DOHH2 (cell line): ENCODE measurements around the gene LGR5.

ENCODE experiments used
- H3F3A ChIP-seq: fragments of 200-600 bp; sonication (generic), shearing (Covaris generic); 2 replicates; pipeline ENCODE4 v1.6.0; 2016; ENCODE audit warnings: antibody characterized with exemption, mild to moderate bottlenecking; ENCODE audit not compliant: control insufficient read depth, insufficient read depth
- H3K27ac ChIP-seq: fragments of 200-600 bp; sonication (generic); 2 replicates; pipeline ENCODE4 v1.5.1; 2014; ENCODE audit warnings: low read depth, mild to moderate bottlenecking, low read length, moderate library complexity
- H3K27me3 ChIP-seq: fragments of 200-600 bp; sonication (generic); 2 replicates; pipeline ENCODE4 v1.6.1; 2014; ENCODE audit warnings: mild to moderate bottlenecking, low read length, mixed read lengths; ENCODE audit not compliant: control insufficient read depth
- H3K36me3 ChIP-seq: fragments of 200-600 bp; sonication (generic); 2 replicates; pipeline ENCODE4 v1.6.1; 2014; ENCODE audit warnings: mild to moderate bottlenecking, low read length, moderate library complexity, mixed read lengths; ENCODE audit not compliant: control insufficient read depth
- H3K4me1 ChIP-seq: fragments of 200-600 bp; sonication (generic); 2 replicates; pipeline ENCODE4 v1.6.1; 2014; ENCODE audit warnings: mild to moderate bottlenecking, low read length, mixed read lengths; ENCODE audit not compliant: control insufficient read depth
- H3K4me2 ChIP-seq: fragments of 200-600 bp; sonication (generic); 2 replicates; pipeline ENCODE4 v1.6.0; 2014; ENCODE audit warnings: mild to moderate bottlenecking, low read length, moderate library complexity
- H3K4me3 ChIP-seq: fragments of 200-600 bp; sonication (generic); 2 replicates; pipeline ENCODE4 v1.5.1; 2014; ENCODE audit warnings: mild to moderate bottlenecking, low read length, mixed read lengths
- H3K79me2 ChIP-seq: fragments of 200-600 bp; sonication (generic); 2 replicates; pipeline ENCODE4 v1.6.1; 2014; ENCODE audit warnings: mild to moderate bottlenecking, low read length, mixed read lengths; ENCODE audit not compliant: control insufficient read depth
- H3K9me2 ChIP-seq: fragments of 200-600 bp; sonication (generic); replicated peaks from 2 replicates; pipeline ENCODE4 v1.6.1; 2014; ENCODE audit warnings: mild to moderate bottlenecking, low read length, mixed read lengths; ENCODE audit not compliant: control insufficient read depth
- H3K9me3 ChIP-seq: fragments of 200-600 bp; sonication (generic); 2 replicates; pipeline ENCODE4 v1.6.1; 2014; ENCODE audit warnings: antibody characterized with exemption, low read length, mixed read lengths; ENCODE audit not compliant: control insufficient read depth, insufficient read depth
- H4K20me1 ChIP-seq: fragments of 200-600 bp; sonication (generic); 2 replicates; pipeline ENCODE4 v1.6.0; 2014; ENCODE audit warnings: low read depth, mild to moderate bottlenecking, antibody characterized with exemption, low read length, moderate library complexity; ENCODE audit not compliant: control insufficient read depth, insufficient read depth
- CTCF ChIP-seq: fragments of 200-600 bp; sonication (generic); IDR thresholded peaks from one replicate; pipeline ENCODE4 v1.5.1; 2014; ENCODE audit warnings: antibody characterized with exemption, mild to moderate bottlenecking, low read depth, low read length; ENCODE audit not compliant: poor library complexity, severe bottlenecking
- EZH2phosphoT487 ChIP-seq: fragments of 200-600 bp; sonication (generic); IDR thresholded peaks from 2 replicates; pipeline ENCODE4 v1.6.1; 2017; ENCODE audit warnings: borderline replicate concordance, mild to moderate bottlenecking, antibody characterized with exemption, low read length, moderate library complexity, mixed read lengths

Gene LGR5

GRCh38 chr12:71415336-71416231, 24.0 kb upstream of the LGR5 start:
- Histone ChIP-seq H3F3A (no peaks in the 10 kb centered on the region), H3K4me1 (no peaks in the 10 kb centered on the region), H3K4me3 (no peak overlapping the region), H4K20me1 (no peaks in the 10 kb centered on the region), H3K9me2 (no peaks in the 10 kb centered on the region), H3K9me3 (peaks cover 9% of the 10 kb centered on the region; the same call in 1 of the 2 replicates), H3K27ac (no peak overlapping the region), H3K79me2 (no peaks in the 10 kb centered on the region), H3K4me2 (no peak overlapping the region), H3K27me3 (no peaks in the 10 kb centered on the region), H3K36me3 (no peaks in the 10 kb centered on the region)
- TF ChIP-seq CTCF (peak; percentile 64), EZH2phosphoT487 (no peak)

GRCh38 chr12:71417181-71417580, 22.4 kb upstream of the LGR5 start:
- TF ChIP-seq CTCF, result no peak
- no peak for TF ChIP-seq EZH2phosphoT487
- H3K36me3 ChIP-seq, result no peaks in the 10 kb centered on the region
- no peaks in the 10 kb centered on the region for H3K9me2 ChIP-seq
- no peaks in the 10 kb centered on the region for H3K4me1 ChIP-seq
- H3K4me3 ChIP-seq, result no peak overlapping the region
- H3K79me2 ChIP-seq, result no peaks in the 10 kb centered on the region
- peaks cover 11% of the 10 kb centered on the region; the same call in 1 of the 2 replicates for H3K9me3 ChIP-seq
- no peaks in the 10 kb centered on the region for H3K27me3 ChIP-seq
- H3K27ac ChIP-seq, result no peak overlapping the region
- no peaks in the 10 kb centered on the region for H3F3A ChIP-seq
- no peak overlapping the region for H3K4me2 ChIP-seq
- no peaks in the 10 kb centered on the region for H4K20me1 ChIP-seq

- Histone ChIP-seq H3K36me3 (no peaks in the 10 kb centered on the region), H3K4me3 (no peak overlapping the region), H3F3A (no peaks in the 10 kb centered on the region), H3K9me2 (no peaks in the 10 kb centered on the region), H3K27ac (no peak overlapping the region), H3K4me1 (no peaks in the 10 kb centered on the region), H3K9me3 (peaks cover 11% of the 10 kb centered on the region; the same call in 1 of the 2 replicates), H4K20me1 (no peaks in the 10 kb centered on the region), H3K27me3 (no peaks in the 10 kb centered on the region), H3K79me2 (no peaks in the 10 kb centered on the region), H3K4me2 (no peak overlapping the region)
- TF ChIP-seq CTCF (no peak), EZH2phosphoT487 (no peak)
Measured at GRCh38 chr12:71420775-71421406, 18.7 kb upstream of the LGR5 start.
